PC-3 (cell line): Measurements from ENCODE around the gene OR10G8.

ENCODE experiments used
- EZH2 ChIP-seq: fragments of 300-600 bp; sonication (generic); IDR thresholded peaks from one replicate; pipeline ENCODE4 v1.6.1; 2017; ENCODE audit warnings: antibody characterized with exemption, mild to moderate bottlenecking, low read length; ENCODE audit not compliant: unreplicated experiment
- TF ChIP-seq, protein P1 (sequence below): fragments of 300-600 bp; sonication (generic); conservative IDR thresholded peaks from 2 replicates; pipeline ENCODE4 v1.5.1; 2017; ENCODE audit warnings: antibody characterized with exemption, low read depth, mild to moderate bottlenecking, low read length

DNA sequence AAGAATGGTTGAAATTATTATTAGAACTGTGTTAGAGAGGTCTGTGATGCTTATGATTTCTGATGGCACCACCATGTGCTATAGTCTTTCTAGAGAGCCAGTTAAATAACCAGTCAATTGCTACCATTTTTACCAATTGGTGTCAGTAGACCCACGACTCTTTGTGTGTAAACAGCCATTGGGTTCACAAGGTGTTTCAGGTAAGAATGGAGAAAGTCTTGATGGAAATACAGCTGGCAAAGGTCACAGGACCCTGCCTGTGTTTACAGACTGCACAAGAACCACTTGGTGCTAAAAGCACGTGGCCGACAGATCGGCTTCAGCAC, 45.0 kb downstream of the OR10G8 start:
- TF ChIP-seq, protein P1, sequence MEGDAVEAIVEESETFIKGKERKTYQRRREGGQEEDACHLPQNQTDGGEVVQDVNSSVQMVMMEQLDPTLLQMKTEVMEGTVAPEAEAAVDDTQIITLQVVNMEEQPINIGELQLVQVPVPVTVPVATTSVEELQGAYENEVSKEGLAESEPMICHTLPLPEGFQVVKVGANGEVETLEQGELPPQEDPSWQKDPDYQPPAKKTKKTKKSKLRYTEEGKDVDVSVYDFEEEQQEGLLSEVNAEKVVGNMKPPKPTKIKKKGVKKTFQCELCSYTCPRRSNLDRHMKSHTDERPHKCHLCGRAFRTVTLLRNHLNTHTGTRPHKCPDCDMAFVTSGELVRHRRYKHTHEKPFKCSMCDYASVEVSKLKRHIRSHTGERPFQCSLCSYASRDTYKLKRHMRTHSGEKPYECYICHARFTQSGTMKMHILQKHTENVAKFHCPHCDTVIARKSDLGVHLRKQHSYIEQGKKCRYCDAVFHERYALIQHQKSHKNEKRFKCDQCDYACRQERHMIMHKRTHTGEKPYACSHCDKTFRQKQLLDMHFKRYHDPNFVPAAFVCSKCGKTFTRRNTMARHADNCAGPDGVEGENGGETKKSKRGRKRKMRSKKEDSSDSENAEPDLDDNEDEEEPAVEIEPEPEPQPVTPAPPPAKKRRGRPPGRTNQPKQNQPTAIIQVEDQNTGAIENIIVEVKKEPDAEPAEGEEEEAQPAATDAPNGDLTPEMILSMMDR: no peak
- no peak for TF ChIP-seq EZH2
